Activated naive CD8-positive, alpha-beta T cell treated with anti-CD3 and anti-CD28 coated beads, Interleukin-2, amount 10 ng/mL, durations not matched to agents 7 days and 5 days (primary cell): ENCODE measurements around the gene NCK2. TPM values are rescaled to one million over a fixed set of nuclear protein-coding genes. Genes with fewer than 3 reads are reported as not detected.

Source experiments
- ATAC-seq: fragments of 150-1000 bp; cut with Tn5 transposase; one replicate; pipeline ENCODE4 v1.10.0; 2021; ENCODE audit warnings: low read depth, moderate library complexity
- POLR2A ChIA-PET: fragments of 350-600 bp; sonication (Branson Sonifier 250); formaldehyde crosslinking; loops from one replicate; lab custom pipeline; 2021; ENCODE audit warnings: antibody characterized with exemption; lab: Charles Lee
- DNase-seq: peaks from one replicate; pipeline ENCODE4 v3.0.0; 2021
- H3K27ac Mint-ChIP-seq: one replicate; pipeline ENCODE4 v1.8.0; 2022; ENCODE audit warnings: mild to moderate bottlenecking, mixed read lengths
- H3K27me3 Mint-ChIP-seq: one replicate; pipeline ENCODE4 v1.8.0; 2022; ENCODE audit warnings: mild to moderate bottlenecking, moderate library complexity, mixed read lengths
- H3K36me3 Mint-ChIP-seq: one replicate; pipeline ENCODE4 v1.8.0; 2021; ENCODE audit warnings: mild to moderate bottlenecking, mixed read lengths
- H3K4me1 Mint-ChIP-seq: one replicate; pipeline ENCODE4 v1.8.0; 2021; ENCODE audit warnings: mixed read lengths
- H3K4me3 Mint-ChIP-seq: one replicate; pipeline ENCODE4 v1.8.0; 2022; ENCODE audit warnings: mild to moderate bottlenecking, moderate library complexity, mixed read lengths
- H3K9me3 Mint-ChIP-seq: one replicate; pipeline ENCODE4 v1.8.0; 2021; ENCODE audit warnings: mixed read lengths
- total RNA-seq, 2 experiments: library from RNA; stranded (reverse); gene quantifications; one replicate each; pipeline ENCODE4 v1.2.3, GENCODE V29; 2021

NCK2 gene
- total RNA-seq = 10 to 100 TPM; 69.6 to 70.0 TPM

- DNase-seq = peak; percentile 64
- peak within 1 kb of the TSS; percentile 93 for H3K4me3 Mint-ChIP-seq
- H3K36me3 Mint-ChIP-seq = peaks cover 24% of the 10 kb centered on the region
- POLR2A ChIA-PET = interaction anchor here (0.7 to 3.3 kb wide), 16 partner anchors 8 to 415 kb away, joined by 3 to 33 read pairs (median 6); no protein-coding TSS in a partner anchor
- no peaks in the 10 kb centered on the region for H3K27me3 Mint-ChIP-seq
- peaks cover 63% of the 10 kb centered on the region for H3K4me1 Mint-ChIP-seq
- H3K27ac Mint-ChIP-seq = peak within 1 kb of the TSS; percentile 93
- H3K9me3 Mint-ChIP-seq = peaks cover 4% of the 10 kb centered on the region
- peak; percentile 5 for ATAC-seq
Measured at GRCh38 chr2:105744909-105745853, at the start of gene NCK2. NCK2 (plus strand) TSS chr2:105744912; CDS start chr2:105855064, 110,152 bp downstream.

GRCh38 chr2:105697781-105698449 is 46.8 kb upstream of the NCK2 start:
- Mint-ChIP-seq H3K9me3 (peaks cover 3% of the 10 kb centered on the region), H3K36me3 (no peaks in the 10 kb centered on the region), H3K27me3 (peaks cover 7% of the 10 kb centered on the region), H3K4me3 (no peak overlapping the region), H3K27ac (no peak overlapping the region), H3K4me1 (no peaks in the 10 kb centered on the region)
- POLR2A ChIA-PET = no interaction called here
- ATAC-seq = no peak
- DNase-seq = no peak

- no peak overlapping the region for H3K4me3 Mint-ChIP-seq
- no peaks in the 10 kb centered on the region for H3K4me1 Mint-ChIP-seq
- peaks cover 3% of the 10 kb centered on the region for H3K9me3 Mint-ChIP-seq
- no peak for DNase-seq
- H3K27me3 Mint-ChIP-seq = peaks cover 7% of the 10 kb centered on the region
- POLR2A ChIA-PET = no interaction called here
- ATAC-seq = no peak
- no peaks in the 10 kb centered on the region for H3K36me3 Mint-ChIP-seq
- H3K27ac Mint-ChIP-seq = no peak overlapping the region
Measured at GRCh38 chr2:105698820-105699219, 45.9 kb upstream of the NCK2 start.

- H3K4me1 Mint-ChIP-seq = no peaks in the 10 kb centered on the region
- H3K27me3 Mint-ChIP-seq = peaks cover 7% of the 10 kb centered on the region
- DNase-seq (no peak), ATAC-seq (no peak)
- no peak overlapping the region for H3K4me3 Mint-ChIP-seq
- H3K27ac Mint-ChIP-seq = no peak overlapping the region
- peaks cover 3% of the 10 kb centered on the region for H3K9me3 Mint-ChIP-seq
- no peaks in the 10 kb centered on the region for H3K36me3 Mint-ChIP-seq
- POLR2A ChIA-PET = no interaction called here
Measured at GRCh38 chr2:105701042-105701441, 43.7 kb upstream of the NCK2 start.

- no peak overlapping the region for H3K27ac Mint-ChIP-seq
- no peaks in the 10 kb centered on the region for H3K36me3 Mint-ChIP-seq
- peaks cover 3% of the 10 kb centered on the region for H3K9me3 Mint-ChIP-seq
- POLR2A ChIA-PET = no interaction called here
- no peaks in the 10 kb centered on the region for H3K27me3 Mint-ChIP-seq
- no peaks in the 10 kb centered on the region for H3K4me1 Mint-ChIP-seq
- DNase-seq (no peak), ATAC-seq (no peak)
- H3K4me3 Mint-ChIP-seq = no peak overlapping the region
Measured at GRCh38 chr2:105708697-105709096, 36.0 kb upstream of the NCK2 start.

GRCh38 chr2:105711394-105711793 is 33.3 kb upstream of the NCK2 start:
- Mint-ChIP-seq H3K27ac (no peak overlapping the region), H3K4me1 (no peaks in the 10 kb centered on the region), H3K4me3 (no peak overlapping the region), H3K27me3 (no peaks in the 10 kb centered on the region), H3K36me3 (no peaks in the 10 kb centered on the region), H3K9me3 (no peaks in the 10 kb centered on the region)
- no peak for ATAC-seq
- DNase-seq = no peak
- POLR2A ChIA-PET = interaction anchor here (0.6 kb wide), 1 partner anchor 90 kb away, joined by 4 read pairs; no protein-coding TSS in a partner anchor

GRCh38 chr2:105712166-105712915 is 32.4 kb upstream of the NCK2 start:
- no peak overlapping the region for H3K27ac Mint-ChIP-seq
- H3K36me3 Mint-ChIP-seq = no peaks in the 10 kb centered on the region
- no peak overlapping the region for H3K4me3 Mint-ChIP-seq
- ATAC-seq = no peak
- no peaks in the 10 kb centered on the region for H3K9me3 Mint-ChIP-seq
- H3K27me3 Mint-ChIP-seq = no peaks in the 10 kb centered on the region
- peaks cover 2% of the 10 kb centered on the region for H3K4me1 Mint-ChIP-seq
- no peak for DNase-seq
- POLR2A ChIA-PET = no interaction called here

GRCh38 chr2:105712981-105713596 is 31.6 kb upstream of the NCK2 start:
- POLR2A ChIA-PET = no interaction called here
- ATAC-seq (no peak), DNase-seq (no peak)
- Mint-ChIP-seq H3K4me3 (no peak overlapping the region), H3K27me3 (peaks cover under 1% of the 10 kb centered on the region), H3K9me3 (no peaks in the 10 kb centered on the region), H3K27ac (no peak overlapping the region), H3K36me3 (no peaks in the 10 kb centered on the region), H3K4me1 (peaks cover 2% of the 10 kb centered on the region)

- Mint-ChIP-seq H3K9me3 (no peaks in the 10 kb centered on the region), H3K4me1 (peaks cover 2% of the 10 kb centered on the region), H3K27ac (no peak overlapping the region), H3K4me3 (no peak overlapping the region), H3K36me3 (no peaks in the 10 kb centered on the region), H3K27me3 (peaks cover 1% of the 10 kb centered on the region)
- ATAC-seq = no peak
- DNase-seq = no peak
- POLR2A ChIA-PET = no interaction called here
Measured at GRCh38 chr2:105714141-105714540, 30.6 kb upstream of the NCK2 start.

- peaks cover 1% of the 10 kb centered on the region for H3K27me3 Mint-ChIP-seq
- H3K4me3 Mint-ChIP-seq = no peak overlapping the region
- DNase-seq (no peak), ATAC-seq (no peak)
- no peak overlapping the region for H3K27ac Mint-ChIP-seq
- peaks cover 11% of the 10 kb centered on the region for H3K4me1 Mint-ChIP-seq
- no peaks in the 10 kb centered on the region for H3K9me3 Mint-ChIP-seq
- POLR2A ChIA-PET = no interaction called here
- H3K36me3 Mint-ChIP-seq = no peaks in the 10 kb centered on the region
Measured at GRCh38 chr2:105718846-105719481, 25.7 kb upstream of the NCK2 start.

- no peak overlapping the region for H3K4me3 Mint-ChIP-seq
- no peak for DNase-seq
- peaks cover 5% of the 10 kb centered on the region for H3K36me3 Mint-ChIP-seq
- H3K27ac Mint-ChIP-seq = no peak overlapping the region
- ATAC-seq = peak; percentile 66
- POLR2A ChIA-PET = no interaction called here
- peaks cover 1% of the 10 kb centered on the region for H3K27me3 Mint-ChIP-seq
- H3K4me1 Mint-ChIP-seq = peaks cover 11% of the 10 kb centered on the region
- peaks cover 6% of the 10 kb centered on the region for H3K9me3 Mint-ChIP-seq
Measured at GRCh38 chr2:105721991-105722511, 22.7 kb upstream of the NCK2 start.

- Mint-ChIP-seq H3K4me1 (peaks cover 10% of the 10 kb centered on the region), H3K36me3 (peaks cover 7% of the 10 kb centered on the region), H3K27me3 (peaks cover 1% of the 10 kb centered on the region), H3K27ac (peak overlapping the region; percentile 12), H3K4me3 (no peak overlapping the region), H3K9me3 (peaks cover 6% of the 10 kb centered on the region)
- DNase-seq (no peak), ATAC-seq (no peak)
- POLR2A ChIA-PET = interaction anchor here (0.9 kb wide), 1 partner anchor 23 kb away, joined by 3 read pairs; no protein-coding TSS in a partner anchor
Measured at GRCh38 chr2:105722726-105723297, 21.9 kb upstream of the NCK2 start.
